Liver (tissue), 9 donors: Measurements from ENCODE around the gene KCNIP1. TPM values are rescaled to one million over a fixed set of nuclear protein-coding genes. Genes with fewer than 3 reads are reported as not detected.

Experiments
- DNase-seq: peaks from one replicate; pipeline ENCODE4 v3.0.0-alpha.2; 2017; ENCODE audit warnings: low spot score
- H3K27ac ChIP-seq, 2 donors: one replicate each; pipeline ENCODE4 v1.7.0; 2013; ENCODE audit warnings: inconsistent platforms in 2 of 2, low read length in 2 of 2, control low read depth in 1 of 2, low read depth in 1 of 2, mild to moderate bottlenecking in 1 of 2
- H3K27me3 ChIP-seq, 4 donors: one replicate each; pipeline versions ENCODE4 v1.6.1 to v1.7.0; 2013; ENCODE audit warnings: low read length in 3 of 4, inconsistent platforms in 1 of 4, mild to moderate bottlenecking in 1 of 4, moderate library complexity in 1 of 4; ENCODE audit not compliant: control insufficient read depth in 4 of 4, insufficient read depth in 4 of 4
- H3K36me3 ChIP-seq, 4 donors: one replicate each; pipeline versions ENCODE4 v1.6.1 to v1.7.0; 2013; ENCODE audit warnings: low read length in 3 of 4, mild to moderate bottlenecking in 3 of 4, low read depth in 1 of 4, moderate library complexity in 1 of 4; ENCODE audit not compliant: control insufficient read depth in 4 of 4, insufficient read depth in 3 of 4
- H3K4me1 ChIP-seq, 4 donors: one replicate each; pipeline versions ENCODE4 v1.6.1 to v1.7.0; 2013; ENCODE audit warnings: low read length in 3 of 4, mild to moderate bottlenecking in 3 of 4, moderate library complexity in 1 of 4; ENCODE audit not compliant: control insufficient read depth in 4 of 4, insufficient read depth in 4 of 4
- H3K4me3 ChIP-seq, 3 donors: one replicate each; pipeline versions ENCODE4 v1.6.1 to v1.7.0; 2013; ENCODE audit warnings: low read length in 3 of 3, control low read depth in 1 of 3, low read depth in 1 of 3, mild to moderate bottlenecking in 1 of 3
- H3K9ac ChIP-seq, 2 donors: one replicate each; pipeline ENCODE4 v1.7.0; 2013; ENCODE audit warnings: low read length in 2 of 2, mild to moderate bottlenecking in 2 of 2, moderate library complexity in 2 of 2, control low read depth in 1 of 2, low read depth in 1 of 2
- H3K9me3 ChIP-seq, 4 donors: one replicate each; pipeline versions ENCODE4 v1.6.1 to v1.7.0; 2013; ENCODE audit warnings: low read length in 3 of 4; ENCODE audit not compliant: control insufficient read depth in 4 of 4
- ATF3 ChIP-seq: IDR thresholded peaks from 2 replicates; pipeline ENCODE4 v1.6.1; 2016; ENCODE audit warnings: antibody characterized with exemption
- CTCF ChIP-seq: fragments of 150-350 bp; IDR thresholded peaks from 2 replicates; pipeline ENCODE4 v1.5.1; 2017; ENCODE audit warnings: improper control_type of control experiment, low read depth, low read length; ENCODE audit not compliant: missing input control
- FOXA2 ChIP-seq: IDR thresholded peaks from 2 replicates; pipeline ENCODE4 v1.6.1; 2016; ENCODE audit warnings: antibody characterized with exemption
- GABPA ChIP-seq, 2 donors: IDR thresholded peaks in 1 of 2; conservative IDR thresholded peaks in 1 of 2; 2 replicates each; pipeline ENCODE4 v1.6.1; 2016; ENCODE audit warnings: antibody characterized with exemption in 2 of 2, mild to moderate bottlenecking in 1 of 2, moderate library complexity in 1 of 2
- HNF4A ChIP-seq, 2 donors: conservative IDR thresholded peaks; 2 replicates each; pipeline ENCODE4 v1.6.1; 2016; ENCODE audit warnings: antibody characterized with exemption in 2 of 2, mild to moderate bottlenecking in 2 of 2
- HNF4G ChIP-seq: IDR thresholded peaks from 2 replicates; pipeline ENCODE4 v1.6.1; 2016; ENCODE audit warnings: antibody characterized with exemption
- JUND ChIP-seq, 2 donors: IDR thresholded peaks; 2 replicates each; pipeline ENCODE4 v1.6.1; 2016; ENCODE audit warnings: antibody characterized with exemption in 2 of 2
- NR2F2 ChIP-seq: IDR thresholded peaks from 2 replicates; pipeline ENCODE4 v1.6.1; 2016; ENCODE audit warnings: antibody characterized with exemption
- RAD21 ChIP-seq, 2 donors: IDR thresholded peaks; 2 replicates each; pipeline ENCODE4 v1.6.1; 2016; ENCODE audit warnings: antibody characterized with exemption in 2 of 2, mild to moderate bottlenecking in 2 of 2
- REST ChIP-seq: IDR thresholded peaks from 2 replicates; pipeline ENCODE4 v1.6.1; 2016; ENCODE audit warnings: antibody characterized with exemption, mild to moderate bottlenecking
- RXRA ChIP-seq, 2 donors: IDR thresholded peaks; 2 replicates each; pipeline ENCODE4 v1.6.1; 2017 to 2018; ENCODE audit warnings: antibody characterized with exemption in 2 of 2, mild to moderate bottlenecking in 1 of 2
- SP1 ChIP-seq: IDR thresholded peaks from 2 replicates; pipeline ENCODE4 v1.6.1; 2018; ENCODE audit warnings: antibody characterized with exemption, mild to moderate bottlenecking
- TAF1 ChIP-seq: conservative IDR thresholded peaks from 2 replicates; pipeline ENCODE4 v1.6.1; 2016; ENCODE audit warnings: antibody characterized with exemption, mild to moderate bottlenecking
- ZBTB33 ChIP-seq: IDR thresholded peaks from 2 replicates; pipeline ENCODE4 v1.6.1; 2016; ENCODE audit warnings: antibody characterized with exemption
- WGBS: extraction: QIAGEN DNeasy Blood & Tissue Kit; methylation state at CpG from one replicate; pipeline ENCODE4 v1.1.7; 2013; 5-methylcytosine and 5-hydroxymethylcytosine counted together
- polyA plus RNA-seq, 2 donors: library from polyadenylated mRNA; stranded (reverse) in 1 of 2; unstranded in 1 of 2; fragments of 200-250 nt in 1 of 2; fragments of >200 nt in 1 of 2; fragmentation: Nextera tagmentation in 1 of 2; extraction: Ambion mirVana in 1 of 2; gene quantifications; one replicate each; pipeline versions ENCODE4 v1.2.1 to v1.2.3, GENCODE V29; 2013 to 2015
- total RNA-seq, 2 donors: library from RNA; depleted of rRNA; stranded (reverse); fragments of >200 nt; gene quantifications; one replicate each; pipeline ENCODE4 v1.2.3, GENCODE V29; 2014
- donor health status: healthy.
- donor health status: healthy.
- donor health status: healthy.
- donor health status: healthy.
- donor health status: healthy.

Gene KCNIP1
- total and polyA plus RNA-seq, 4 donors = 0.08 to 0.23 TPM; not detected in 2

- no peak for DNase-seq
These were observed 266.1 kb downstream of the KCNIP1 start for GRCh38 chr5:170769898-170770416.

GRCh38 chr5:170771496-170771895, 267.7 kb downstream of the KCNIP1 start:
- WGBS = 84% methylated on average over 15 of the region's 15 CpGs
- H3K4me3 ChIP-seq = no peak overlapping the region

More at GRCh38 chr5:170769898-170770416, 266.1 kb downstream of the KCNIP1 start:
- 76% methylated on average over 5 of the region's 5 CpGs for WGBS
- H3K9ac ChIP-seq = no peak overlapping the region
- no peaks in the 10 kb centered on the region for H3K36me3 ChIP-seq
- no peaks in the 10 kb centered on the region for H3K4me1 ChIP-seq
- no peak overlapping the region for H3K27ac ChIP-seq
- H3K27me3 ChIP-seq = no peaks in the 10 kb centered on the region
- TF ChIP-seq FOXA2 = no peak
- no peaks in the 10 kb centered on the region for H3K9me3 ChIP-seq
- H3K4me3 ChIP-seq = no peak overlapping the region

GRCh38 chr5:170773024-170773985, 269.5 kb downstream of the KCNIP1 start:
- Histone ChIP-seq H3K9ac (no peak overlapping the region), H3K27ac (no peak overlapping the region), H3K9me3 (no peaks in the 10 kb centered on the region), H3K36me3 (no peaks in the 10 kb centered on the region), H3K4me3 (no peak overlapping the region), H3K27me3 (no peaks in the 10 kb centered on the region), H3K4me1 (no peaks in the 10 kb centered on the region)
- DNase-seq = no peak
- WGBS = 79% methylated on average over 12 of the region's 12 CpGs
- TF ChIP-seq ATF3 (no peak), SP1 (no peak), ZBTB33 (no peak), HNF4G (no peak), TAF1 (no peak), NR2F2 (no peak), FOXA2 (no peak), REST (no peak), HNF4A (conservative IDR thresholded peaks at IDR 0.05) (no peak), CTCF (no peak), JUND (IDR thresholded peaks at IDR 0.05) (no peak), RXRA (IDR thresholded peaks at IDR 0.05) (no peak), RAD21 (IDR thresholded peaks at IDR 0.05) (no peak), GABPA (IDR thresholded peaks at IDR 0.05 in 1 of 2, conservative IDR thresholded peaks at IDR 0.05 in 1 of 2) (no peak)

More at GRCh38 chr5:170771496-170771895, 267.7 kb downstream of the KCNIP1 start:
- Histone ChIP-seq H3K27me3 (no peaks in the 10 kb centered on the region), H3K9ac (no peak overlapping the region), H3K9me3 (no peaks in the 10 kb centered on the region), H3K4me1 (no peaks in the 10 kb centered on the region), H3K36me3 (no peaks in the 10 kb centered on the region), H3K27ac (no peak overlapping the region)
- TF ChIP-seq RXRA (IDR thresholded peaks at IDR 0.05) (no peak), GABPA (IDR thresholded peaks at IDR 0.05 in 1 of 2, conservative IDR thresholded peaks at IDR 0.05 in 1 of 2) (no peak), HNF4A (conservative IDR thresholded peaks at IDR 0.05) (no peak)
- no peak for DNase-seq
